HCT116 (cell line): ENCODE data around the gene GSTK1. TPM values are rescaled to one million over a fixed set of nuclear protein-coding genes. Genes with fewer than 3 reads are reported as not detected.

Experiments used
- ATAC-seq: fragments of 200-7000 bp; cut with Tn5 transposase; 2 replicates; pipeline ENCODE4 v1.9.1; 2020; ENCODE audit warnings: mild to moderate bottlenecking, moderate library complexity
- BruUV-seq: library from RNA; stranded (reverse); fragments of 400-500 nt; replicated peaks from 2 replicates; lab custom pipeline; 2021; lab: Mats Ljungman, UMichigan
- CTCF ChIA-PET: fragments of 300-600 bp; sonication (Branson Sonifier 250); formaldehyde crosslinking; loops from one replicate; lab custom pipeline; 2021; ENCODE audit warnings: antibody characterized with exemption; lab: Charles Lee
- POLR2A ChIA-PET: fragments of 300-600, 350-600 bp; sonication (Branson Sonifier 250); formaldehyde crosslinking; loops from one replicate; lab custom pipeline; 2021; ENCODE audit warnings: antibody characterized with exemption; lab: Charles Lee
- RAD21 ChIA-PET, 2 experiments: fragments of 300-600 bp; sonication (Branson Sonifier 250); formaldehyde crosslinking; loops; one replicate each; lab custom pipeline; 2023; ENCODE audit warnings: low total read pairs in 2 of 2; ENCODE audit not compliant: uncharacterized antibody in 2 of 2, unreplicated experiment in 2 of 2, low non-redundant PET in 1 of 2; lab: Charles Lee
- DNase-seq: peaks from one replicate; pipeline ENCODE4 v3.0.0-alpha.2; 2010; ENCODE audit warnings: low read depth, low spot score
- H2AFZ ChIP-seq: fragments of 200-600 bp; shearing (Covaris generic), sonication (generic); 2 replicates; pipeline ENCODE4 v1.6.1; 2017; ENCODE audit warnings: low read depth, mixed run types, mixed read lengths, antibody characterized with exemption, low read length; ENCODE audit not compliant: poor library complexity, severe bottlenecking
- H3K27ac ChIP-seq: 2 replicates; pipeline ENCODE4 v1.5.1; 2012; ENCODE audit warnings: low read depth, low read length
- H3K27me3 ChIP-seq: fragments of 200-600 bp; sonication (generic); 2 replicates; pipeline ENCODE4 v1.6.1; 2016; ENCODE audit warnings: mixed run types, low read length, mixed read lengths; ENCODE audit not compliant: insufficient read depth
- H3K36me3 ChIP-seq, 2 experiments: fragments of 200-500 bp in 1 of 2; fragments of 200-600 bp in 1 of 2; sonication (Bioruptor generic) in 1 of 2; sonication (generic) in 1 of 2; 2 replicates each; pipeline versions ENCODE4 v1.5.1 to v1.6.1; 2014 to 2016; ENCODE audit warnings: low read length in 2 of 2, inconsistent platforms in 1 of 2, mixed read lengths in 1 of 2, mixed run types in 1 of 2; ENCODE audit not compliant: insufficient read depth in 2 of 2, control insufficient read depth in 1 of 2
- H3K4me1 ChIP-seq, 2 experiments: fragments of 200-600 bp in 1 of 2; sonication (generic) in 1 of 2; 2 replicates each; pipeline versions ENCODE4 v1.5.1 to v1.6.1; 2012 to 2017; ENCODE audit warnings: low read length in 2 of 2, inconsistent platforms in 1 of 2, mild to moderate bottlenecking in 1 of 2, mixed read lengths in 1 of 2, mixed run types in 1 of 2, moderate library complexity in 1 of 2; ENCODE audit not compliant: insufficient read depth in 2 of 2, control insufficient read depth in 1 of 2
- H3K4me2 ChIP-seq: fragments of 200-600 bp; sonication (generic); 2 replicates; pipeline ENCODE4 v1.6.1; 2017; ENCODE audit warnings: mixed run types, low read length, mixed read lengths
- H3K4me3 ChIP-seq, 2 experiments: fragments of 200-600 bp in 1 of 2; sonication (generic) in 1 of 2; replicated peaks in 1 of 2; 2 replicates each; pipeline ENCODE4 v1.5.1; 2011 to 2016; ENCODE audit warnings: low read length in 2 of 2, control low read depth in 1 of 2, low read depth in 1 of 2, mild to moderate bottlenecking in 1 of 2, mixed read lengths in 1 of 2, mixed run types in 1 of 2
- H3K79me2 ChIP-seq: fragments of 200-600 bp; sonication (generic); 2 replicates; pipeline ENCODE4 v1.6.1; 2017; ENCODE audit warnings: mild to moderate bottlenecking, mixed run types, low read length, moderate library complexity, mixed read lengths; ENCODE audit not compliant: insufficient read depth
- H3K9ac ChIP-seq: fragments of 200-600 bp; sonication (generic); 2 replicates; pipeline ENCODE4 v1.6.1; 2016; ENCODE audit warnings: low read length, mixed read lengths
- H3K9me2 ChIP-seq: fragments of 200-600 bp; sonication (generic), shearing (Covaris generic); 2 replicates; pipeline ENCODE4 v1.6.1; 2017; ENCODE audit warnings: mixed run types, mild to moderate bottlenecking, moderate library complexity; ENCODE audit not compliant: insufficient read depth
- H3K9me3 ChIP-seq, 2 experiments: fragments of 200-500 bp in 1 of 2; fragments of 200-600 bp in 1 of 2; sonication (Bioruptor generic) in 1 of 2; sonication (generic) in 1 of 2; 2 replicates each; pipeline ENCODE4 v1.6.1; 2014 to 2017; ENCODE audit warnings: low read length in 2 of 2, mixed read lengths in 2 of 2, inconsistent platforms in 1 of 2, low read depth in 1 of 2, mild to moderate bottlenecking in 1 of 2, mixed run types in 1 of 2, moderate library complexity in 1 of 2; ENCODE audit not compliant: control insufficient read depth in 1 of 2, insufficient read depth in 1 of 2
- H4K20me1 ChIP-seq: fragments of 200-600 bp; sonication (generic), shearing (Covaris generic); 2 replicates; pipeline ENCODE4 v1.6.1; 2017; ENCODE audit warnings: mixed run types, mild to moderate bottlenecking, moderate library complexity; ENCODE audit not compliant: insufficient read depth
- CBX3 ChIP-seq: IDR thresholded peaks from 2 replicates; pipeline ENCODE4 v1.6.1; 2012; ENCODE audit warnings: low read depth
- EZH2phosphoT487 ChIP-seq: fragments of 200-600 bp; IDR thresholded peaks from 2 replicates; pipeline ENCODE4 v1.6.1; 2018; ENCODE audit warnings: antibody characterized with exemption, borderline replicate concordance
- FOSL1 ChIP-seq: IDR thresholded peaks from 2 replicates; pipeline ENCODE4 v1.6.1; 2012; ENCODE audit warnings: low read depth
- JUND ChIP-seq: IDR thresholded peaks from 2 replicates; pipeline ENCODE4 v1.6.1; 2012
- MAX ChIP-seq: IDR thresholded peaks from 2 replicates; pipeline ENCODE4 v1.6.1; 2012
- POLR2AphosphoS5 ChIP-seq: IDR thresholded peaks from 2 replicates; pipeline ENCODE4 v1.6.1; 2011; ENCODE audit warnings: mild to moderate bottlenecking, low read depth, low read length, moderate library complexity
- REST ChIP-seq: IDR thresholded peaks from 2 replicates; pipeline ENCODE4 v1.6.1; 2012; ENCODE audit warnings: low read depth
- SP1 ChIP-seq: IDR thresholded peaks from 2 replicates; pipeline ENCODE4 v1.6.1; 2012; ENCODE audit warnings: low read depth
- TCF7L2 ChIP-seq: IDR thresholded peaks from 2 replicates; pipeline ENCODE4 v1.7.0; 2011; ENCODE audit warnings: borderline replicate concordance, inconsistent platforms; ENCODE audit not compliant: insufficient read depth, insufficient read length; ENCODE audit errors: extremely low read depth
- ZBTB33 ChIP-seq: IDR thresholded peaks from 2 replicates; pipeline ENCODE4 v1.6.1; 2011; ENCODE audit warnings: mild to moderate bottlenecking, low read length, moderate library complexity; ENCODE audit not compliant: insufficient replicate concordance; ENCODE audit errors: extremely low read depth
- ZFX ChIP-seq: fragments of 450-650 bp; IDR thresholded peaks from 2 replicates; pipeline ENCODE4 v1.6.1; 2017
- ZNF274 ChIP-seq: fragments of 200-500 bp; sonication (Bioruptor generic); IDR thresholded peaks from 2 replicates; pipeline ENCODE4 v1.6.1; 2014; ENCODE audit warnings: mild to moderate bottlenecking, low read depth, low read length, inconsistent platforms
- intact Hi-C: fragments of 100-400 bp; cut with micrococcal nuclease; formaldehyde crosslinking; loops from 2 replicates; pipeline ENCODE4 v1.10.0; 2022
- total RNA-seq: library from RNA; stranded (reverse); gene quantifications from one replicate; pipeline ENCODE4 v1.2.1, GENCODE V29; 2021; ENCODE audit not compliant: unreplicated experiment
- TF ChIP-seq, protein P1 (sequence below), 3 experiments: fragments of 200-600 bp in 1 of 3; sonication (generic) in 1 of 3; IDR thresholded peaks in 2 of 3; conservative IDR thresholded peaks in 1 of 3; 2 replicates each; pipeline ENCODE4 v1.5.1; 2012 to 2017; ENCODE audit warnings: low read depth in 2 of 3, low read length in 2 of 3, antibody characterized with exemption in 1 of 3, borderline replicate concordance in 1 of 3, control low read depth in 1 of 3, mild to moderate bottlenecking in 1 of 3, mixed read lengths in 1 of 3, mixed run types in 1 of 3, moderate library complexity in 1 of 3; ENCODE audit not compliant: insufficient read depth in 1 of 3

The GSTK1 gene
- total RNA-seq, 1 experiment from 2014 or later: 83.6 TPM

DNA sequence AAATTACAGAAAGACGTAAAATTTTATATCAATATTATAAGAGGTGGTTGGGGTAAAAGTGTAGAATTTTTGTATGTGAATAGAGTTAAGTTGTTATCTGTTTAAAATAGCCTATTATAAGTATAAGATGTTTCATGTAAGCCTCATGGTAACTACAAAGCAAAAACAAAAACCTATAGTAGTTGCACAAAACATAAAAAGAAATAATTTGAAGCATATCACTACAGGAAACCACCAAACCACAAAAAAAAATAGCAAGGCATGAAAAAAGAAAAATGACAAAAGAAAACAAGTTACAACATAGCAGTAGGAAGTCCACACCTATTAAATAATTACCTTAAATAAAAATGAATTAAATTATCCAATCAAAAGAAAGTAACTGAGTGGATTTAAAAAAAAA, 12.4 kb upstream of the GSTK1 start (continued):
- no peak for TF ChIP-seq REST
- TF ChIP-seq MAX: no peak
- no peak for TF ChIP-seq FOSL1
- no peak for TF ChIP-seq JUND
- no peak for TF ChIP-seq EZH2phosphoT487

GRCh38 chr7:143252006-143252405, 11.2 kb upstream of the GSTK1 start:
- ChIA-PET POLR2A (no interaction called here), RAD21 (no interaction called here), CTCF (no interaction called here)
- H3K4me2 ChIP-seq: no peak overlapping the region
- H3K4me3 ChIP-seq: no peak overlapping the region
- no peak overlapping the region for H3K27ac ChIP-seq
- no peak overlapping the region for H2AFZ ChIP-seq
- H3K36me3 ChIP-seq: no peaks in the 10 kb centered on the region
- TF ChIP-seq ZBTB33 (no peak), ZNF274 (no peak), SP1 (no peak), CBX3 (no peak), FOSL1 (no peak), ZFX (no peak), POLR2AphosphoS5 (no peak), TCF7L2 (no peak)
- TF ChIP-seq, protein P1, sequence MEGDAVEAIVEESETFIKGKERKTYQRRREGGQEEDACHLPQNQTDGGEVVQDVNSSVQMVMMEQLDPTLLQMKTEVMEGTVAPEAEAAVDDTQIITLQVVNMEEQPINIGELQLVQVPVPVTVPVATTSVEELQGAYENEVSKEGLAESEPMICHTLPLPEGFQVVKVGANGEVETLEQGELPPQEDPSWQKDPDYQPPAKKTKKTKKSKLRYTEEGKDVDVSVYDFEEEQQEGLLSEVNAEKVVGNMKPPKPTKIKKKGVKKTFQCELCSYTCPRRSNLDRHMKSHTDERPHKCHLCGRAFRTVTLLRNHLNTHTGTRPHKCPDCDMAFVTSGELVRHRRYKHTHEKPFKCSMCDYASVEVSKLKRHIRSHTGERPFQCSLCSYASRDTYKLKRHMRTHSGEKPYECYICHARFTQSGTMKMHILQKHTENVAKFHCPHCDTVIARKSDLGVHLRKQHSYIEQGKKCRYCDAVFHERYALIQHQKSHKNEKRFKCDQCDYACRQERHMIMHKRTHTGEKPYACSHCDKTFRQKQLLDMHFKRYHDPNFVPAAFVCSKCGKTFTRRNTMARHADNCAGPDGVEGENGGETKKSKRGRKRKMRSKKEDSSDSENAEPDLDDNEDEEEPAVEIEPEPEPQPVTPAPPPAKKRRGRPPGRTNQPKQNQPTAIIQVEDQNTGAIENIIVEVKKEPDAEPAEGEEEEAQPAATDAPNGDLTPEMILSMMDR (IDR thresholded peaks at IDR 0.05 in 2 of 3, conservative IDR thresholded peaks at IDR 0.05 in 1 of 3; ENCODE audit: borderline replicate concordance in 1 of 3, insufficient read depth in 1 of 3, low read depth in 2 of 3, low read length in 2 of 3): no peak
- intact Hi-C loops: no loop called here
- H3K4me1 ChIP-seq: no peaks in the 10 kb centered on the region
- ATAC-seq: no peak
- no peak overlapping the region for H3K9ac ChIP-seq
- no peaks in the 10 kb centered on the region for H3K9me3 ChIP-seq
- H3K9me2 ChIP-seq: no peaks in the 10 kb centered on the region
- no peaks in the 10 kb centered on the region for H3K79me2 ChIP-seq
- no peaks in the 10 kb centered on the region for H3K27me3 ChIP-seq
- no TSS peak for BruUV-seq
- no peak for DNase-seq
- no peaks in the 10 kb centered on the region for H4K20me1 ChIP-seq
